Epithelial cell of proximal tubule (primary cell): Measurements from ENCODE around the gene ACHE. TPM values are rescaled to one million over a fixed set of nuclear protein-coding genes. Genes with fewer than 3 reads are reported as not detected.

Experiments used
- DNase-seq: peaks from one replicate; pipeline ENCODE4 v3.0.0-alpha.2; 2011; ENCODE audit warnings: low read depth
- H3K4me3 ChIP-seq: 2 replicates; pipeline ENCODE4 v1.5.1; 2011; ENCODE audit warnings: low read depth, mild to moderate bottlenecking, low read length
- total RNA-seq: library from RNA; depleted of rRNA; stranded (reverse); fragments of >200 nt; gene quantifications from 2 replicates; pipeline ENCODE4 v1.2.3, GENCODE V29; 2015
- TF ChIP-seq, protein P1 (sequence below): conservative IDR thresholded peaks from 2 replicates; pipeline ENCODE4 v1.5.1; 2012; ENCODE audit warnings: low read depth, mild to moderate bottlenecking, low read length

ACHE gene
- total RNA-seq, 1 donor from 2014 or later: 3.3 TPM

DNA sequence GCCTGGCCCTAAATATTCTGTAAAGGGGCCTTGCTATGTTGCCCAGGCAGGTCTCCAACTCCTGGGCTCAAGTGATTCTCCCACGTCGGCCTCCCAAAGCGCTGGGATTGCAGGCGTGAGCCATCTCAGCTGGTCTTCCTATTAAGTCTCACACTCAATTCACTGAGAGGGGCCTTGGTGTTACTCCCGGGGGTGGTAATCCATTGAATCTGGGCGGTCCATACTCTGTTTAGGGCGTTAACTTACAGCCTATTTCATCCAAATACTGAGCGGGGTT is 21.4 kb downstream of the ACHE start:
- no peak for DNase-seq
- TF ChIP-seq, protein P1, sequence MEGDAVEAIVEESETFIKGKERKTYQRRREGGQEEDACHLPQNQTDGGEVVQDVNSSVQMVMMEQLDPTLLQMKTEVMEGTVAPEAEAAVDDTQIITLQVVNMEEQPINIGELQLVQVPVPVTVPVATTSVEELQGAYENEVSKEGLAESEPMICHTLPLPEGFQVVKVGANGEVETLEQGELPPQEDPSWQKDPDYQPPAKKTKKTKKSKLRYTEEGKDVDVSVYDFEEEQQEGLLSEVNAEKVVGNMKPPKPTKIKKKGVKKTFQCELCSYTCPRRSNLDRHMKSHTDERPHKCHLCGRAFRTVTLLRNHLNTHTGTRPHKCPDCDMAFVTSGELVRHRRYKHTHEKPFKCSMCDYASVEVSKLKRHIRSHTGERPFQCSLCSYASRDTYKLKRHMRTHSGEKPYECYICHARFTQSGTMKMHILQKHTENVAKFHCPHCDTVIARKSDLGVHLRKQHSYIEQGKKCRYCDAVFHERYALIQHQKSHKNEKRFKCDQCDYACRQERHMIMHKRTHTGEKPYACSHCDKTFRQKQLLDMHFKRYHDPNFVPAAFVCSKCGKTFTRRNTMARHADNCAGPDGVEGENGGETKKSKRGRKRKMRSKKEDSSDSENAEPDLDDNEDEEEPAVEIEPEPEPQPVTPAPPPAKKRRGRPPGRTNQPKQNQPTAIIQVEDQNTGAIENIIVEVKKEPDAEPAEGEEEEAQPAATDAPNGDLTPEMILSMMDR: no peak

DNA sequence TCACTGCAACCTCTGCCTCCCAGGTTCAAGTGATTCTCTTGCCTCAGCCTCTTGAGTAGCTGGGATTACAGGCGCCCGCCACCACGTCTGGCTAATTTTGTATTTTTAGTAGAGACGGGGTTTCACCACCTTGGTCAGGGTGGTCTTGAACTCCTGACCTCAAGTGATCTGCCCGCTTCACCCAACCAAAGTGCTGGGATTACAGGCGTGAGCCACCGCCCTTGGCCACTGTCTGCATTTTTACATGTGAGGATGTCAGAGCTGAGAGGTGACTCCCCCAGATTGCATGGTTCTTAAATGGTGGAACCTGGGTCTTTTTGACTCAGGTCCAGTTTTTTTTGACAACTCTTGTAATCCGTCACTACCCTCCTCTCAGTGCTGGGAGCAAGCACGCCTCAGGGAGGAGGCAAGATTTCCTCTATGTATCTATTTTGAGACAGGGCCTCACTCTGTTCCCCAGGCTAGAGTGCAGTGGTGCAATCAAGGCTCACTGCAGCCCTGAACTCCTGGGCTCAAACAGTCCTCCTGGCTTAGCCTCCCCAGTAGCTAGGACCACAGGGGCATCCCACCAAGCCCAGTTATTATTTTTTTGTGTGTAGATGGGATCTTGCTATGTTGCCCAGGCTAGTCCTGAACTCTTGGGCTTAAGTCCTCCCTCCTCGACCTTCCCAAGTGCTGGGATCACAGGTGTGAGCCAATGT is 21.9 kb downstream of the ACHE start:
- TF ChIP-seq, protein P1: no peak
- H3K4me3 ChIP-seq: peak overlapping the region; percentile 75
- no peak for DNase-seq

More for the DNA sequence above, 21.4 kb downstream of the ACHE start:
- H3K4me3 ChIP-seq: peak overlapping the region; percentile 75

DNA sequence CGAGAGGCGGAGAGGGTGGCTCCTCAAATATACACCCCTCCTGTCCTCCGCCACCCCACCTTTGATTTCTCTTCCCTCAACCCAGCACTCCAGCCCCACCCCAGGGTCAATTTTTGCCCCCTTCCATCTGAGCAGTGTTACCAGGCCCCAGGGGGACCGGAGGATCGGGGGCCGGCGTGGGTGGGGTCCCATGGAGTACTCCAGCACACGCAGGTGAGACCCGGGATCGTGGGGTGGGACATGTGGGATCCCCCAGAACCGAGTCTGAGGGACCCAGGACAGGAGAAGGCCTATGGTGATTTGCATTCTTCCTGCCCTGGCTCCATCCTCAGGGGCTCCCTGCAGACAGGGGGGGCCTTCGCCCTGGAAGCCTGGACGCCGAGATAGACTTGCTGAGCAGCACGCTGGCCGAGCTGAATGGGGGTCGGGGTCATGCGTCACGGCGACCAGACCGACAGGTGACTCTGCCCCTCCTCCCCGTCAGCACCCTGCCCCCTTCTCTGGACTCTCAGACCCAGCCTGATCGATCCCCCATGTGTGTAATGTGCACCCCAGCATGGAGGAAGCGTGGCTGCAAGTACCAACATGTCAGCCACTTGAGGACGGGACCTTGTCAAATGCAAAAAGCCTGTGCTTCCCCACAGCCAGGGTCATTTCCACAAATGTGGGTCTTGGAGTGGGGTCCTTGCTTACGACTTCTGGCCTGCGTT is 27.8 kb downstream of the ACHE start:
- H3K4me3 ChIP-seq: peak overlapping the region; percentile 75
- DNase-seq: no peak
- TF ChIP-seq, protein P1: no peak

DNA sequence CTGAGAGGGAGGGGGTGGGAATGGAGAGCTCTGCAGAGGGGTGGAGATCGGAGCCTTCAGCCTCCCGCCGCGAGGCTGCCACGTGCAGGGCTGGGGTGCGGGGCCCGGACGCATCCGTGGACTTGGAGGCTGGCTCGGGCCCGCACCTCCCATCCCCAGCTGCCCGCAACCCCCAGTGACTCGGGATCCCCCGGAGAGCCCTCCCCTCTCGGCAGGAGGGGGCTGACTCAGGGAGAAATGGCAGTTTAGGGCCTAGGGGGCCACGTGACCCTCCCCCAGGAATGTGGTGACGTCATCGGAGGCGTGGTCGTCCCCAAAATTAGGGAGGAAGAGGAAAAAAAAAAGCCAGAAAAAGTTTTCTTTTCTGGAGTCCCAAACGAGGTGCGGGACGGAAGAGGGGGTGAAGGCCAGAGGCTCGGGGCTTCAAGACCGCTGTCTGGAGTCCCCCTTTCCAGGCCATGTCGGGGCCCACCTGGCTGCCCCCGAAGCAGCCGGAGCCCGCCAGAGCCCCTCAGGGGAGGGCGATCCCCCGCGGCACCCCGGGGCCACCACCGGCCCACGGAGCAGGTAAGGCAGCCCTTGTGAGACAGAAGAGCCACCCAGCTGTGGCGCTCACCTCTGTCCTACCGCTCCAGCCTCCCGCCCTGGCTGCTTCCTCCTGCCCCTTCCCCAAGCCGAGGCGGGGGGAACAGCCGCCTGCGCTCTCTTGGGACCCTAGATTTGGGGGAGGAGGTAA is 28.5 kb downstream of the ACHE start, which contains the start of gene TRIP6:
TSS of gene TRIP6 (plus strand) at position 348 of the 736 bp plus-strand sequence. CDS start at position 459, 111 bp downstream.
- DNase-seq: no peak
- H3K4me3 ChIP-seq: peak within 1 kb of the TSS; percentile 75
- TF ChIP-seq, protein P1: no peak

DNA sequence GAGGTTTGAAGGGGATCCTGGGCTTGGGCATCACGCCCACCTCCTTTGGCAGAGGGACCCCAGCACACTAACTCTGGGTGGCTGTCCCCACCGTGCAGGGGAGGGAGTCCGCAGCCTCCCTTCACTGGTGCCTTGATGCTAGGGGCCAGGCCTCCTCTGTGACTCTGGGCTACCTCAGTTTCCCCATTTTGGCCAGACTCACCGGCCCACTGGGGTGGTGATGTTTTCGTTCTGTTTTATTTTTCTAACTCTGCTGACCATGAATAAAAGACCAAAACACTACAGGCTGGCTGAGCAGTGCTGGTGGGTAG is 29.0 kb downstream of the ACHE start:
- TF ChIP-seq, protein P1: no peak
- H3K4me3 ChIP-seq: peak overlapping the region; percentile 75
- DNase-seq: no peak

DNA sequence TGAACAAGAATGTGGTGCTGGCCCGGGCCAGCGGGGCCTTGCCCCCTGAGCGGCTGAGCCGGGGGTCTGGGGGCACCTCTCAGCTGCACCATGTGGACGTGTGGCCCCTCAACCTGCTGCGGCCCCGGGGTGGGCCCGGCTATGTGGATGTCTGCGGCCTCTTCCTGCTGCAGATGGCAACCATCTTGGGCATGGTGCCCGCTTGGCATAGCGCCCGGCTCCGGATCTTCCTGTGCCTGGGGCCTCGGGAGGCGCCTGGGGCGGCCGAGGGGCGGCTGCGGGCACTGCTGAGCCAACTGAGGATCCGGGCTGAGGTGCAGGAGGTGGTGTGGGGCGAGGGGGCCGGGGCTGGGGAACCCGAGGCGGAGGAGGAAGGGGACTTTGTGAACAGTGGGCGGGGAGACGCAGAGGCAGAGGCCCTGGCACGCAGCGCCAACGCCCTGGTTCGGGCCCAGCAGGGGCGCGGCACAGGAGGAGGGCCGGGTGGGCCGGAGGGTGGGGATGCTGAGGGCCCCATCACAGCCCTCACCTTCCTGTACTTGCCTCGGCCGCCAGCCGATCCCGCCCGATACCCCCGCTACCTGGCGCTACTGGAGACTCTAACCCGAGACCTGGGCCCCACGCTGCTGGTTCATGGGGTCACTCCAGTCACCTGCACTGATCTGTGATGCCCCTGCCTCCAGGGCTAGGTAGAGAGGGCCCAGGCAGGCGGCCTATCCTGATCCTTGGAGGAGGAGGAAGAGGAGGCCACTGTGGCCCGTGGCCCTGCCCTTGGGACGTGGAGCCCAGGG is 29.6 kb downstream of the ACHE start:
- DNase-seq: no peak
- TF ChIP-seq, protein P1: no peak
- peak overlapping the region; percentile 75 for H3K4me3 ChIP-seq
